ENCODE measurements around the gene TMEM47.

Gene TMEM47

DNA sequence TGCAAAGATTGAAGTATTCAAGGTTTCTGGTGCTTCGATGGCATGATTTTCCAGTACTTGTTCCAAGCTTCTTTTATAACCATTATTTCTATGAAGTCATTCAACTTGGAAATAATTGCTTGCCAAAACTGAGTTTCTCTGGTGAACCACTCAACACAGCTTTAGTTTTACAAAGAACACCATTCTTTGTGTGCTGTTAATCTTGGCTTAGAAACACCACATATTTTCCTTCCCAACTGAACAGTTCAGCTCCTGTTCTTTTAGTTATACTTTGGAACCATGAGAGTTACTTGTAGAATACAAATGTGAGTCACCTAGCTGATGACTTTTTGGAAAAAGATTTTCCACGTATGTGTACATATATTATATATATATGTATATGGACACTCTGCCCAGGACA, 32.7 kb downstream of the TMEM47 start:
- H3K9me3 ChIP-seq (replicated peaks; ENCODE audit: insufficient read depth, low read length) = no peaks in the 10 kb centered on the region
- no peak for DNase-seq
- H3F3A ChIP-seq (ENCODE audit: insufficient read depth, low read length) = no peaks in the 10 kb centered on the region
- no peaks in the 10 kb centered on the region for H3K79me2 ChIP-seq (ENCODE audit: low read length)
- no peak overlapping the region for H2AFZ ChIP-seq (ENCODE audit: low read length)
- no peak for TF ChIP-seq EZH2 (optimal IDR thresholded peaks at IDR 0.05; ENCODE audit: low read depth, low read length)
- no peak for TF ChIP-seq EZH2phosphoT487 (IDR thresholded peaks at IDR 0.05; ENCODE audit: low read length)
- TF ChIP-seq, protein P1, sequence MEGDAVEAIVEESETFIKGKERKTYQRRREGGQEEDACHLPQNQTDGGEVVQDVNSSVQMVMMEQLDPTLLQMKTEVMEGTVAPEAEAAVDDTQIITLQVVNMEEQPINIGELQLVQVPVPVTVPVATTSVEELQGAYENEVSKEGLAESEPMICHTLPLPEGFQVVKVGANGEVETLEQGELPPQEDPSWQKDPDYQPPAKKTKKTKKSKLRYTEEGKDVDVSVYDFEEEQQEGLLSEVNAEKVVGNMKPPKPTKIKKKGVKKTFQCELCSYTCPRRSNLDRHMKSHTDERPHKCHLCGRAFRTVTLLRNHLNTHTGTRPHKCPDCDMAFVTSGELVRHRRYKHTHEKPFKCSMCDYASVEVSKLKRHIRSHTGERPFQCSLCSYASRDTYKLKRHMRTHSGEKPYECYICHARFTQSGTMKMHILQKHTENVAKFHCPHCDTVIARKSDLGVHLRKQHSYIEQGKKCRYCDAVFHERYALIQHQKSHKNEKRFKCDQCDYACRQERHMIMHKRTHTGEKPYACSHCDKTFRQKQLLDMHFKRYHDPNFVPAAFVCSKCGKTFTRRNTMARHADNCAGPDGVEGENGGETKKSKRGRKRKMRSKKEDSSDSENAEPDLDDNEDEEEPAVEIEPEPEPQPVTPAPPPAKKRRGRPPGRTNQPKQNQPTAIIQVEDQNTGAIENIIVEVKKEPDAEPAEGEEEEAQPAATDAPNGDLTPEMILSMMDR (IDR thresholded peaks at IDR 0.05; ENCODE audit: low read length) = no peak
- H3K4me1 ChIP-seq (ENCODE audit: low read length) = no peaks in the 10 kb centered on the region
- no peak overlapping the region for H3K9ac ChIP-seq (ENCODE audit: low read length)
- H4K20me1 ChIP-seq (ENCODE audit: insufficient read depth, low read length) = no peaks in the 10 kb centered on the region
- H3K27me3 ChIP-seq (replicated peaks; ENCODE audit: insufficient read depth, low read length) = no peaks in the 10 kb centered on the region
- no peaks in the 10 kb centered on the region for H3K9me2 ChIP-seq (replicated peaks; ENCODE audit: insufficient read depth, low read length)
- H3K36me3 ChIP-seq (replicated peaks; ENCODE audit: insufficient read depth, low read length) = no peaks in the 10 kb centered on the region
- H3K4me3 ChIP-seq (ENCODE audit: low read length) = no peak overlapping the region
- no peak overlapping the region for H3K27ac ChIP-seq (ENCODE audit: low read length)
- no peak overlapping the region for H3K4me2 ChIP-seq (ENCODE audit: low read depth, low read length)

DNA sequence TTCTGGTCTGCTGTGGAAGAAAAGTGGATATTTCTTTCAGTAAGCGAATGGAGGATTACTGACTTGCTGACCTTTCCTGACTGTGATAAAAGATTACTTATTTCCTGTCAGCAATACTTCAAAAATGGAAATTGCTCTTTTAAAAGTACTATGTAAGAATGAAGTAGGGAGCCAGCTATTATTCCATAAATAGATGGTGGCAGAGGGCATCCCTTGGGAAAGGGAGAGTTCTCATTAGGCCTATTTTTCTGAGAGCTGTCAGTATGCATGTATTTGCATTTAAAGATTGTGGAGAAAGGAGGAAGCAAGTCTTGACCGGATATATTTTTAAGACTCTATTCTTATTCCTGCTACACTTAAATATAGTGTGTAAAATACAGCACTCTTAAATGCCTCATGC, 37.2 kb downstream of the TMEM47 start:
- no peaks in the 10 kb centered on the region for H3K4me1 ChIP-seq (ENCODE audit: low read length)
- H3K9me2 ChIP-seq (replicated peaks; ENCODE audit: insufficient read depth, low read length) = no peaks in the 10 kb centered on the region
- H3F3A ChIP-seq (ENCODE audit: insufficient read depth, low read length) = no peaks in the 10 kb centered on the region
- no peaks in the 10 kb centered on the region for H3K27me3 ChIP-seq (replicated peaks; ENCODE audit: insufficient read depth, low read length)
- no peak overlapping the region for H2AFZ ChIP-seq (ENCODE audit: low read length)
- H3K4me2 ChIP-seq (ENCODE audit: low read depth, low read length) = no peak overlapping the region
- H3K9ac ChIP-seq (ENCODE audit: low read length) = no peak overlapping the region
- no peak overlapping the region for H3K27ac ChIP-seq (ENCODE audit: low read length)
- H3K4me3 ChIP-seq (ENCODE audit: low read length) = no peak overlapping the region
- H3K36me3 ChIP-seq (replicated peaks; ENCODE audit: insufficient read depth, low read length) = no peaks in the 10 kb centered on the region
- H3K79me2 ChIP-seq (ENCODE audit: low read length) = no peaks in the 10 kb centered on the region
- H3K9me3 ChIP-seq (replicated peaks; ENCODE audit: insufficient read depth, low read length) = no peaks in the 10 kb centered on the region
- no peak for TF ChIP-seq EZH2phosphoT487 (IDR thresholded peaks at IDR 0.05; ENCODE audit: low read length)
- TF ChIP-seq, protein P1 (IDR thresholded peaks at IDR 0.05; ENCODE audit: low read length) = no peak
- no peak for TF ChIP-seq EZH2 (optimal IDR thresholded peaks at IDR 0.05; ENCODE audit: low read depth, low read length)
- H4K20me1 ChIP-seq (ENCODE audit: insufficient read depth, low read length) = no peaks in the 10 kb centered on the region
- DNase-seq = no peak

DNA sequence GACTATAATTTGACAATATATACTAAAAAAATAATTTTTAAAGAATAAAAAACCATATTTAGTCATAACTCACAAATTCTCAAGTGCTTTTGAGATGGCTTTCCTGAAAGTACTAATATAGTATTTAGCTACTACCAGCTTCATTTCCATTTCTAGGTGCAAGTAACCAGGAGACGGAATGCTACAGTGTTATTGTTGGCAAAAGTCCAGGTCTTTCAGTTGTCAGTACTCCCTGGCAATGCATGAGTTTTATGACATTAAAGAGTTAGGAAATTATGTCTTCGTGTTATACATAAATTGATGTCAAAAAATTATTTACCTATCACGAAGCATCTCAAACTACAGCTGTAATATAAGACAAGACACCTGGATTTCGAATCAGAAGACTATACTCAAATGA, 45.0 kb downstream of the TMEM47 start:
- H3K9me2 ChIP-seq (replicated peaks; ENCODE audit: insufficient read depth, low read length) = no peaks in the 10 kb centered on the region
- H3K9me3 ChIP-seq (replicated peaks; ENCODE audit: insufficient read depth, low read length) = no peaks in the 10 kb centered on the region
- H4K20me1 ChIP-seq (ENCODE audit: insufficient read depth, low read length) = no peaks in the 10 kb centered on the region

More for the DNA sequence above, 45.0 kb downstream of the TMEM47 start:
- TF ChIP-seq, protein P1 (IDR thresholded peaks at IDR 0.05; ENCODE audit: low read length) = no peak
- no peak for TF ChIP-seq EZH2phosphoT487 (IDR thresholded peaks at IDR 0.05; ENCODE audit: low read length)
- TF ChIP-seq EZH2 (optimal IDR thresholded peaks at IDR 0.05; ENCODE audit: low read depth, low read length) = no peak
- no peaks in the 10 kb centered on the region for H3K27me3 ChIP-seq (replicated peaks; ENCODE audit: insufficient read depth, low read length)
- no peak overlapping the region for H3K9ac ChIP-seq (ENCODE audit: low read length)
- H3K4me2 ChIP-seq (ENCODE audit: low read depth, low read length) = no peak overlapping the region
- no peaks in the 10 kb centered on the region for H3F3A ChIP-seq (ENCODE audit: insufficient read depth, low read length)
- no peak for DNase-seq
- no peak overlapping the region for H2AFZ ChIP-seq (ENCODE audit: low read length)
- no peaks in the 10 kb centered on the region for H3K36me3 ChIP-seq (replicated peaks; ENCODE audit: insufficient read depth, low read length)
- H3K4me1 ChIP-seq (ENCODE audit: low read length) = no peaks in the 10 kb centered on the region
- no peak overlapping the region for H3K4me3 ChIP-seq (ENCODE audit: low read length)
- no peaks in the 10 kb centered on the region for H3K79me2 ChIP-seq (ENCODE audit: low read length)
- H3K27ac ChIP-seq (ENCODE audit: low read length) = no peak overlapping the region

Measured in MM.1S (cell line).